Hepatocyte (in vitro differentiated cells): ENCODE measurements around the gene FBXO21. TPM values are rescaled to one million over a fixed set of nuclear protein-coding genes. Genes with fewer than 3 reads are reported as not detected.

ENCODE experiments used
- DNase-seq: peaks from one replicate; pipeline ENCODE4 v3.0.0-alpha.2; 2016; ENCODE audit warnings: low spot score
- H2AFZ ChIP-seq: fragments of 200-600 bp; sonication (generic); 2 replicates; pipeline ENCODE4 v1.6.0; 2016; ENCODE audit warnings: antibody characterized with exemption, mild to moderate bottlenecking
- H3K27ac ChIP-seq: fragments of 200-600 bp; sonication (generic); 2 replicates; pipeline ENCODE4 v1.5.1; 2016; ENCODE audit warnings: mild to moderate bottlenecking
- H3K27me3 ChIP-seq: fragments of 200-600 bp; sonication (generic); 2 replicates; pipeline ENCODE4 v1.6.1; 2016
- H3K36me3 ChIP-seq: fragments of 200-600 bp; sonication (generic); replicated peaks from 2 replicates; pipeline ENCODE4 v1.5.1; 2016; ENCODE audit warnings: low read depth; ENCODE audit not compliant: insufficient read depth
- H3K4me1 ChIP-seq: fragments of 200-600 bp; sonication (generic); 2 replicates; pipeline ENCODE4 v1.5.1; 2016; ENCODE audit warnings: mild to moderate bottlenecking, moderate library complexity; ENCODE audit not compliant: insufficient read depth
- H3K4me2 ChIP-seq: fragments of 200-600 bp; sonication (generic); 2 replicates; pipeline ENCODE4 v1.6.0; 2016
- H3K4me3 ChIP-seq: fragments of 200-600 bp; sonication (generic); 2 replicates; pipeline ENCODE4 v1.5.1; 2016; ENCODE audit warnings: mild to moderate bottlenecking
- H3K79me2 ChIP-seq: fragments of 200-600 bp; sonication (generic); 2 replicates; pipeline ENCODE4 v1.6.0; 2017; ENCODE audit warnings: mild to moderate bottlenecking
- H3K9me2 ChIP-seq: fragments of 200-600 bp; sonication (generic); replicated peaks from 2 replicates; pipeline ENCODE4 v1.6.0; 2017; ENCODE audit warnings: mild to moderate bottlenecking; ENCODE audit not compliant: insufficient read depth
- H3K9me3 ChIP-seq: fragments of 200-600 bp; sonication (generic); 2 replicates; pipeline ENCODE4 v1.5.1; 2016; ENCODE audit warnings: low read depth, mild to moderate bottlenecking
- H4K20me1 ChIP-seq: fragments of 200-600 bp; sonication (generic); 2 replicates; pipeline ENCODE4 v1.6.0; 2016; ENCODE audit warnings: mild to moderate bottlenecking; ENCODE audit not compliant: insufficient read depth, poor library complexity, severe bottlenecking
- EZH2 ChIP-seq: fragments of 200-600 bp; sonication (generic); IDR thresholded peaks from 2 replicates; pipeline ENCODE4 v1.6.1; 2016; ENCODE audit warnings: antibody characterized with exemption, mild to moderate bottlenecking, borderline replicate concordance
- EZH2phosphoT487 ChIP-seq: fragments of 200-600 bp; sonication (generic); IDR thresholded peaks from one replicate; pipeline ENCODE4 v1.6.1; 2018; ENCODE audit warnings: antibody characterized with exemption, mild to moderate bottlenecking, low read depth, moderate library complexity; ENCODE audit not compliant: unreplicated experiment, severe bottlenecking
- whole genome bisulfite sequencing: methylation state at CpG from one replicate; pipeline ENCODE4 v1.1.6; 2016; ENCODE audit warnings: low lambda C conversion rate; ENCODE audit errors: missing lambda C conversion rate; 5-methylcytosine and 5-hydroxymethylcytosine counted together
- polyA plus RNA-seq: library from polyadenylated mRNA; unstranded; fragments of >200 nt; fragmentation: Nextera tagmentation; extraction: Ambion mirVana; gene quantifications from 2 replicates; pipeline ENCODE4 v1.2.1, GENCODE V29; 2016
- total RNA-seq: library from RNA; depleted of rRNA; stranded (reverse); fragments of >200 nt; gene quantifications from 2 replicates; pipeline ENCODE4 v1.2.3, GENCODE V29; 2014
- TF ChIP-seq, protein P1 (sequence below): fragments of 200-600 bp; sonication (generic); IDR thresholded peaks from 2 replicates; pipeline ENCODE4 v1.5.1; 2016; ENCODE audit warnings: antibody characterized with exemption, mild to moderate bottlenecking; ENCODE audit not compliant: poor library complexity

FBXO21 gene
- total and polyA plus RNA-seq, 2 experiments from 2014 or later, result 41.9 to 68.0 TPM

DNA sequence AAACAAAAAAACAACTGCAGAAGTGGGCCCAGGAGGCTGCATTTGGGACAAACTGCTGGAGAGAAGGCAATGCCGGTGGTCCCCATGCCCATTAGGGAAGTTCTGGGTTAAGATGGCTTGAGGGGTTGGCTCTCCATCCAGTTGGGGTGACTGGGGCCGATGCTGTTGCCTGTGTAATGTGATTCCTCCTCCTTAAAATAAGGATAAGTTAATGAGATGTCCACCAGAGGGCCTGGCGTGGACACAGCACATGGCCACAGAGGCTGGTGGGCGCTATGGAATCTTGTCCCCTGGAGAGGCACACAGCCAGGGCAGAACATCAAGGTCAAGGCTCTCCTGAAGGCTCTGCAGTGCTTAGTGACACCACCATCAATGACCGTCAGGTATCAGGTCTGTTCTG is 90.0 kb downstream of the FBXO21 start:
- no peak overlapping the region for H2AFZ ChIP-seq
- peaks cover 9% of the 10 kb centered on the region for H3K4me1 ChIP-seq
- WGBS, result 51% methylated on average over 5 of the region's 5 CpGs
- no peaks in the 10 kb centered on the region for H3K9me2 ChIP-seq
- H4K20me1 ChIP-seq, result no peaks in the 10 kb centered on the region
- peak; percentile 24 for DNase-seq
- H3K36me3 ChIP-seq, result no peaks in the 10 kb centered on the region
- H3K9me3 ChIP-seq, result no peaks in the 10 kb centered on the region
- TF ChIP-seq EZH2, result no peak
- TF ChIP-seq, protein P1, sequence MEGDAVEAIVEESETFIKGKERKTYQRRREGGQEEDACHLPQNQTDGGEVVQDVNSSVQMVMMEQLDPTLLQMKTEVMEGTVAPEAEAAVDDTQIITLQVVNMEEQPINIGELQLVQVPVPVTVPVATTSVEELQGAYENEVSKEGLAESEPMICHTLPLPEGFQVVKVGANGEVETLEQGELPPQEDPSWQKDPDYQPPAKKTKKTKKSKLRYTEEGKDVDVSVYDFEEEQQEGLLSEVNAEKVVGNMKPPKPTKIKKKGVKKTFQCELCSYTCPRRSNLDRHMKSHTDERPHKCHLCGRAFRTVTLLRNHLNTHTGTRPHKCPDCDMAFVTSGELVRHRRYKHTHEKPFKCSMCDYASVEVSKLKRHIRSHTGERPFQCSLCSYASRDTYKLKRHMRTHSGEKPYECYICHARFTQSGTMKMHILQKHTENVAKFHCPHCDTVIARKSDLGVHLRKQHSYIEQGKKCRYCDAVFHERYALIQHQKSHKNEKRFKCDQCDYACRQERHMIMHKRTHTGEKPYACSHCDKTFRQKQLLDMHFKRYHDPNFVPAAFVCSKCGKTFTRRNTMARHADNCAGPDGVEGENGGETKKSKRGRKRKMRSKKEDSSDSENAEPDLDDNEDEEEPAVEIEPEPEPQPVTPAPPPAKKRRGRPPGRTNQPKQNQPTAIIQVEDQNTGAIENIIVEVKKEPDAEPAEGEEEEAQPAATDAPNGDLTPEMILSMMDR, result peak; percentile 19
- TF ChIP-seq EZH2phosphoT487, result no peak
- H3K4me3 ChIP-seq, result no peak overlapping the region
- H3K4me2 ChIP-seq, result no peak overlapping the region
- no peaks in the 10 kb centered on the region for H3K79me2 ChIP-seq
- no peak overlapping the region for H3K27ac ChIP-seq
- peaks cover 74% of the 10 kb centered on the region for H3K27me3 ChIP-seq

DNA sequence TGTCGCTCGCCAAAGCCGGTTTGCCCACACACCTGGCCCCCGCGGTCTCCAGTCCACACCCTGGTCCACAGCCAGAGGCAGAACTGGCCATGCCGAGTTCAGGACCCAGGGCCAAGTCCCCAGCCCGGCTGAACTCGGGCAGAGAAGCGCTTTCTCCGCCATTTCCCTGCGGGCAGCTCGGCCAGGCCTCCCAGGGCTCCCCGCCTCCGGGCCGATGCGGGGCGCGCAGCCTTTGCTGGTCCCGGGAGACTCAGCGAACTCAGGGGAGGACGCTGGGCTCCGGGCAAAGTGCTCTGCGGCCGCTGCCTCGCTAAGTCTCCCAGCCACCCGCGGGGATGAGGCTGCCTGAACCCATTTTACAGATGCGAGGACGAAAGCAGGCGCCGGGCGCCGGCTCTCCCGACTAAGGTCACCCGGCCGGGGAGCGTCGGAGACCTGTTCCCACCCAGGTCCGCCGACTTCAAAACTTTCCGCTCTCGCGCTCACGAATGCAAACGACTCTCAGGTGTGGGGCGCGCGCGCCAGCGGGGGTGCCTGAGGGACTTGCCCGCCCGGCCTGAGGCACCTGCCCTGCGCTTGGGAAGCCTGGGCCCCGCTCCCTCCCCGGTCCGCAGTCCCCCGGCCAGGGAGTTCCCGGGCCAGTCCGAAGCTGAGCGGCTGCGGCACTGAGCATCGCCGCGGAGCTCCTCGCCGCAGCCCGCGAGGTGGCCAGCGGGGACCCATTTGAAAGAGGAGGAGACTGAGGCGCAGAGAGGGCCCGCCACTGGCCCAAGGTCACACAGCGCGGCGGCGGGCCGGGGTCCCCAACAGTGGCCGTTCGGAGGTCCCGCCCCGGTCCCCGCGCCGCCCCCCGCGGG is 91.7 kb downstream of the FBXO21 start:
- Histone ChIP-seq H3K4me2 (peak overlapping the region; percentile 99), H4K20me1 (no peaks in the 10 kb centered on the region), H3K9me2 (no peaks in the 10 kb centered on the region), H3K9me3 (no peaks in the 10 kb centered on the region), H3K27me3 (peaks cover 75% of the 10 kb centered on the region), H3K36me3 (no peaks in the 10 kb centered on the region), H2AFZ (peak overlapping the region; percentile 86), H3K27ac (no peak overlapping the region), H3K4me1 (peaks cover 9% of the 10 kb centered on the region), H3K4me3 (peak overlapping the region; percentile 61), H3K79me2 (no peaks in the 10 kb centered on the region)
- WGBS, result 2% methylated on average over 75 of the region's 85 CpGs
- DNase-seq, result no peak
- peak; percentile 89 for TF ChIP-seq EZH2
- TF ChIP-seq, protein P1, result no peak
- TF ChIP-seq EZH2phosphoT487, result peak; percentile 80

DNA sequence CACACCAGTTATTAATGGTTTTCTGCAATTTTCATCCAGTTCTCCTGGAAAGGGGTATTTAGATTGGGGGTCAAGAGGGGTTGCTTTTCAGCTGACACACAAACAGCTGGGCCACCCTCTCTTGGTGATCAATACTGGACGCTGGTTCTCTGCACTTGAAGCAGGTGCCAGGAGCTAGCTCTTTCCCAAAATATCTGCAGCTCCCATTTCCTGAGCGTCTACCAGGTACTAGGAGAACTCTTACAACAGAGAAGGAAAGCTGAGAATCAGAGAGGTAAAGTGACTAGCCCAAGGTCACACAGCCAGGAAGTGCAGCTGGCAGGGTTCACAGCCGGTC is 92.3 kb downstream of the FBXO21 start:
- Histone ChIP-seq H3K4me1 (peaks cover 9% of the 10 kb centered on the region), H3K4me2 (peak overlapping the region; percentile 99), H3K79me2 (no peaks in the 10 kb centered on the region), H3K27ac (no peak overlapping the region), H3K36me3 (no peaks in the 10 kb centered on the region), H3K9me2 (no peaks in the 10 kb centered on the region), H3K4me3 (no peak overlapping the region), H3K9me3 (no peaks in the 10 kb centered on the region), H4K20me1 (no peaks in the 10 kb centered on the region), H2AFZ (no peak overlapping the region), H3K27me3 (peaks cover 75% of the 10 kb centered on the region)
- no peak for TF ChIP-seq EZH2phosphoT487
- WGBS, result 40% methylated on average over 3 of the region's 3 CpGs
- DNase-seq, result no peak

DNA sequence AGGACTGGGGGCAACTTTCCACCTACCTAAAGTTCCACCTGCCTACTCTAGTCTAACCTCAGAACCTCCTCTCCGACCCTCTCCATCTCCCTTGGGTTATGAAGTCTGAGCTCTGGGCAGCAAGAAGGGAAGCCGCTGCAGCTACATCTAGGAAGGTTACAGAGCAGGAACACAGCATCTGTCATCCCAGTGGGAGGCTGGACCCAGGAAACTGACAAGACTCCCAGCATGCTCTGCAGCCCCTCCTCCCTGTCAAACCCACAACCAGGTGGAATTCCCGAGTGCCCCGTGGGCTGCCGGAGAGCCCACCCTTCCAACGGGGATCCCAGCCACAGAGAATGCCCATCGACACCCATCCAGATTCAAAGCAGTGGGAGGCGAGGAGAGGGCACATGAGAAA is 93.1 kb downstream of the FBXO21 start:
- no peak for DNase-seq
- Histone ChIP-seq H3K9me3 (no peaks in the 10 kb centered on the region), H3K27ac (no peak overlapping the region), H3K4me3 (no peak overlapping the region), H2AFZ (no peak overlapping the region), H3K27me3 (peaks cover 68% of the 10 kb centered on the region), H3K9me2 (no peaks in the 10 kb centered on the region), H4K20me1 (no peaks in the 10 kb centered on the region), H3K79me2 (no peaks in the 10 kb centered on the region), H3K36me3 (no peaks in the 10 kb centered on the region), H3K4me2 (peak overlapping the region; percentile 53), H3K4me1 (peaks cover 9% of the 10 kb centered on the region)
- 31% methylated on average over 8 of the region's 8 CpGs for WGBS
- no peak for TF ChIP-seq EZH2phosphoT487
- TF ChIP-seq EZH2, result no peak
- TF ChIP-seq, protein P1, result no peak
